ENCODE data around the gene THADA.

Gene THADA

GRCh38 chr2:43462866-43463641 is 132.8 kb downstream of the THADA start:
- TF ChIP-seq REST (IDR thresholded peaks at IDR 0.05; ENCODE audit: insufficient replicate concordance, low read depth) = no peak
- DNase-seq (ENCODE audit: low read depth in 1 of 2, low spot score in 1 of 2) = no peak
- Histone ChIP-seq H3K4me3 (replicated peaks; ENCODE audit: insufficient read depth, low read length) (no peak overlapping the region), H3K27ac (replicated peaks) (no peak overlapping the region), H3K27me3 (ENCODE audit: insufficient read depth, poor library complexity, severe bottlenecking) (no peaks in the 10 kb centered on the region)

- Histone ChIP-seq H3K27me3 (ENCODE audit: insufficient read depth, poor library complexity, severe bottlenecking) (no peaks in the 10 kb centered on the region), H3K4me3 (replicated peaks; ENCODE audit: insufficient read depth, low read length) (no peak overlapping the region), H3K27ac (replicated peaks) (no peak overlapping the region)
- no peak for DNase-seq (ENCODE audit: low read depth in 1 of 2, low spot score in 1 of 2)
- TF ChIP-seq GABPA (IDR thresholded peaks at IDR 0.05; ENCODE audit: low read depth) (no peak), POLR2AphosphoS5 (IDR thresholded peaks at IDR 0.05; ENCODE audit: low read depth) (no peak), CTCF (IDR thresholded peaks at IDR 0.05; ENCODE audit: insufficient read depth, low read length) (no peak), REST (IDR thresholded peaks at IDR 0.05; ENCODE audit: insufficient replicate concordance, low read depth) (no peak), SPI1 (IDR thresholded peaks at IDR 0.05; ENCODE audit: borderline replicate concordance, low read depth) (no peak)
These were observed 134.3 kb downstream of the THADA start for GRCh38 chr2:43461453-43462073.

GRCh38 chr2:43460611-43461365 is 135.1 kb downstream of the THADA start:
- no peak for DNase-seq (ENCODE audit: low read depth in 1 of 2, low spot score in 1 of 2)
- no peak for TF ChIP-seq REST (IDR thresholded peaks at IDR 0.05; ENCODE audit: insufficient replicate concordance, low read depth)
- TF ChIP-seq GABPA (IDR thresholded peaks at IDR 0.05; ENCODE audit: low read depth) = no peak
- TF ChIP-seq SPI1 (IDR thresholded peaks at IDR 0.05; ENCODE audit: borderline replicate concordance, low read depth) = no peak
- TF ChIP-seq CTCF (IDR thresholded peaks at IDR 0.05; ENCODE audit: insufficient read depth, low read length) = no peak
- no peak for TF ChIP-seq POLR2AphosphoS5 (IDR thresholded peaks at IDR 0.05; ENCODE audit: low read depth)
- H3K27ac ChIP-seq (replicated peaks) = no peak overlapping the region
- H3K4me3 ChIP-seq (replicated peaks; ENCODE audit: insufficient read depth, low read length) = no peak overlapping the region
- no peaks in the 10 kb centered on the region for H3K27me3 ChIP-seq (ENCODE audit: insufficient read depth, poor library complexity, severe bottlenecking)

Data from HL-60 (cell line).